GM18519 (cell line): ENCODE data around the gene REM2.
"Not testable (repeated sequence)": the region's sequence is repeated elsewhere in the genome, so short reads cannot be mapped to it uniquely, and the experiment has no call there.

ENCODE experiments used
- ATAC-seq: cut with Tn5 transposase; IDR thresholded peaks from one replicate; pipeline ENCODE4 v1.9.1; 2021; ENCODE audit warnings: mild to moderate bottlenecking, moderate library complexity; ENCODE audit not compliant: unreplicated experiment, low FRiP score

The REM2 gene

DNA sequence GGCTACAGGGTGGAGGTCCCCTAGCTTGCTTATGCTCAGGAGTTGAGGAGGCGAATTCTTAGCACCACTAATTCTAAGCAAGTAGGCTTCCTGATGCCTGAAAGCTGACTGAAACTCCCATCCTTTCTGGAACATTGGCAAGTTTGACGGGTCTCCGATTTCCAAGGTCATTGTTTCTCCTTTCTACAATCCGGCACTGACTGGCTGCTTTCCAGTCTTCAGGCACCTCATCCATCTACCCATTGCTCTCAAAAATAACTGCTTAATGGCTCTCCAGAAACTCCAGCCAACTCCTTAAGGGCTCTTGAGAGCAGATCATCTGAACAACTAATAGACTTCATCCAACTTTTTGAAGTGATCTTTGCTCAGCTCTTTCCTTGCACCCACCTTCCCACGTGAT is 13.3 kb downstream of the REM2 start:
- ATAC-seq = no peak

DNA sequence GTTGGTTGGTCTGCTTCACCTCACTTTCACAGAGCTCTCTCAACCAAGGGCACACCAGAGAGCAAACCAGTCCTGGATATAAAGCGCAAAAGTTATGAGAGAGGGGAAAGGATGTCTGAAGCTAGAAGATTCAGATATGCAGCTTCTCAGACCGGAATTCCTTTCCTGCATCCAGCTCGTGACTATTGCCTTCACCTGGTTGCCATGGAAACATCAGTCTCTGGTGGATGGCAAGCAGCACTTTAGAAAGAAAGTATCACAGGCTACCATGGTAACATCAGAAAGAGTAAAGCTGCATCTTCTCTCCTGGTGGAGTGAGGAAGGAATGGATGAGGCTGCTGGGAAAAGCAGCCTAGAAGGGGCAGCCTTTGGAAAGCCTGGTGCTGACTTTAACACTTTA is 13.7 kb downstream of the REM2 start:
- ATAC-seq = no peak

DNA sequence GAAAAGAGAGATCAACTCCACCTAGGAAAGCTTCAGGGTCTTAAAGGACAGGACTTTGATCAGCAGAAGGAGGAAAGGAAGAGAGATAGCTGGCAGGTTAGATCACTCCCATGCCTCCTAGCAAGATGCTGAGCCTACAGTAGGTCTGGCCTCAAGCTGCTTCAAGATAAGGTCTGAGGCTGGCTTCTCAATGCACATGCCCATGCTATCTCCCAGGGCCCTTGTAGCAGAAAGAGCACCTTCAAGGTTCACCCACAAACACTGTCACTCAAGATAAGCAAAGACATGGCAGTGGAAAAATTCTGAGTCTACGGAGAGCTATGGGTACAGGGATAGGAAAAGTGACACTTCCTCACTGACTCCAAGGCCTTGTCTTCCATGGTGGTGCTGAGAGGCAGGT is 14.3 kb downstream of the REM2 start:
- ATAC-seq = no peak

DNA sequence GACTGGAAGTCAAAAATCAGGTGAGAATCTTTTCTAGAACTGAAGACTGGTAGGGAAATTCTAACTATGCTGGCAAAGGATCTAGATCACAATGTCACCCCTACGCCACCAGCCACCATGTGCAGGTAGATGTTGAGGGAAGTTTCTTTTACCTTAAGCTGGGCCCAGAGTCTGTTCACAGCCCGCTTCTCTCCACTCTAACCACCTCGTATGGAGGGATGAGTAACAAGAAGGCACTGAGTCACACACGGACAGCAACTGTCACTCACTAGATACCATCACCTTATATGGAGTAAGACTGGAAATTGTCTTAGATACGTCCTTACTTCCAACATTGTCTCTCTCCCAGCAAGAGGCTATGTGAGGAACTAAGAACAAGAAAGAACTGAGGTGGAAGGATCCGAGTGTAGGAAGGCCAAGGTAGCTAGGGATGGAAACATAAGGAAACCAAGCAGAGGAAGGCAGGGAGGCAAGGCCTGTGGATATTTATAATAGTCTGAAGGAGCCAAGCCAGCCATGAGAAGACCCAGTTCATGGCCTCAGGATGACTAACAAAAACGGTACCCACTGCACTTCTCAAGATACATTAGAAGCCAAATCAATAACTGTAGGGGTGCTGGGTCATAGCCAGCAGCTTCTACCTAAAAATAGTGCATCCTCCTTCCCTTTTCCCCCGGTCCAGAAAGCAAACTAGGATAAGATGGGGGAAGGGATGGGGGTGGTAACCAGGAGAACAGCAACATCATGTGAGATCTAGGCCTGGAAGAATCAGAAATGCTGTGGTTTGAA is 15.5 kb downstream of the REM2 start:
- no peak for ATAC-seq

DNA sequence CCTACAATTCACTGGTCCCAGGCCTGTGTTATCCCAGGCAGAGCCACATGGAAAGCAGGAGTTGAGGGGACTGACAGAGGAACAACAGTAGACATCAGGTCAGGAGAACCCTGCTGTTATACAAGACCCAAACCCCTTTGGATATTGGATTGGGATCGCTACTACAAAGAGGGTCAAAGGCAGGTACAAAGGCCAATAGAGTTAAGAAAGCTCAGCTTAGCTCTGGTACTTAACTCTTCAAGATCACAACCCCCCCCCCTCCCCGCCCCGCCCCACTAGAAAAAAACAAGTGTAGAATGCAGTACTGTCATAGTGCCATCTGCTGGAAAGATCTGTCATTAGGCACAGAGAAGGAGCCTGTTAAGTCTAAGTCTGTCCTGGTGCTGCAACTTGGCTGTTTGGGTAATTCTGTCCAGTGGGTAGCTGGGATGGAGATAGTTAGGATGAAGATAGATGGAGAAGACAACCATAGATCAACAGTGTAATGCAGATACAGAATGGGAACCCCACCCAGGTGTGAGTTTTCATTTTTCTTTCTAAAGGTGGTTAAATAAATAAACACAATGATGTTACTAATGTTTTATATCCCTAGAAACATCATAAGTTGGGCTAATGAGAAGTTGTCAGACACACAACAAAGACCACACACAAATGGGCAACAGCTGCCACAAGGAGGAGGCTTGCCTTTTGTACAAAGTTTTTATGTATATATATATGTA is 17.2 kb downstream of the REM2 start:
- no peak for ATAC-seq

DNA sequence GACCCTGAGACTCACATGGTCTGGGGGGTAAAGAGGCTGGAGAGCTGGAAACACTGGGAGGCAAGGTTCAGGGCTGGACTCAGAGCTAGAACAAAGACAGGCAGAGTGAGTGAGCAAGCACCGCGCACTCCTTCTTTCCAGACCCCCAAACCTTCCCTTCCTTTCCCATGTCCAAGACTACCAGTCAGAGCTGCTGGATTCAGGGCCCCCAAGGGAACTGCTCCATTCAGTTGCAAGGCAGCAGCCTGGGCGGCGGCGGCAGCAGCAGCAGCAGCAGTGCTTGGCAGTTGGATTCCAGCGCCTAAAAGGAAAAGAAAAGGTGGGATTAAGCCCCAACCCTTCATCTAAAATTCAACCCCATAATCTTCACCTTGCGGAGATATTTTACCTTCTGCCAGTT is 18.8 kb downstream of the REM2 start:
- ATAC-seq = no peak

DNA sequence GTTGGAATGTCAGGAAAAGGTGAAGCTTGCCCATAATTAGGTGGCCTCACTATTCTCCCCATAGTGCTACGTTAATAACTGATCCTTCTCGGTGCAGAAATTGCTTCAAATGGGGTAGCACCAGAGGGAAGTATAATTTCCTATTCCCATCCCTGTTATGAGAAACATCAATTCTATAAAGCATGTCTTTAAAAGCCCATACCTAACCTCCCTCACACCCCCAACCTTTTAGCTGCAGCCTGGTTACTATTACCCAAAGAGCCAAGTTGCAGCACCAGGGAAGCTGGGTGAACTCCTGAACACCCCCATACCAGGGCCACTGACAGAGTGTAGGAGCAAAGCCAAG is 20.7 kb downstream of the REM2 start:
- no peak for ATAC-seq

DNA sequence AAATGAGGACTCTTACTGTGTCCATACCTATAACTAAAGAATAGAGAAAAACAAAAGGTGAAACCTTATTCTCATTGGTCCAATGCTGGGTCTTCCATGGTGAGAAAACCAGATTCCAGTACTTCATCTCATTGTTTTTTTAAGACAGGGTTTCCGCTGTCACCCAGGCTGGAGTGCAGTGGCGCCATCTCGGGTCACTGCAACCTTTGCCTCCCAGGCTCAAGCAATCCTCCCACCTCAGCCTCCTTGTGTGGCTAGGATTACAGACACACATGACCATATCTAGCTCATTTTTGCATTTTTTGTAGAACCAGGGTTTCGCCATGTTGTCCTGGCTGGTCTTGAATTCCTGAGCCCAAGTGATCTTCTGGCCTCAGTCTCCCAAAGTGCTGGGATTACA is 22.6 kb downstream of the REM2 start:
- no peak for ATAC-seq

DNA sequence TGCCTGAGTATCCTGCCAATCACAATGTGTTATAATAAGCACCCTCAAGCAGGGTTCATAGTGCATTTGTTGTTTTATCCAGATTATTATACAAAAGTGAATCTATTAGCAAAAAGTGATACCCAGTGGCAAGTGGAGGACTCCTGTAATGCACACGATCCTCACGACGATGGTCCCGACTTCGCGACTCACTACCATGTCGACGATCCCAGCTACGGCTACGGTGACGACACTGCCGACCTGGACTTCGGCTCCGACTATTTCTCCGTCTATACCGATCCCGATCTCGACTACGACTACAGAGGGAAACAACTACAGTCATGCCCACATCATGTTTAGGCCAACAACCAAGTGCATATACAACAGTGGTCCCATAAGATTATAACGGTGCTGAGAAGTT is 23.1 kb downstream of the REM2 start:
- no peak for ATAC-seq

DNA sequence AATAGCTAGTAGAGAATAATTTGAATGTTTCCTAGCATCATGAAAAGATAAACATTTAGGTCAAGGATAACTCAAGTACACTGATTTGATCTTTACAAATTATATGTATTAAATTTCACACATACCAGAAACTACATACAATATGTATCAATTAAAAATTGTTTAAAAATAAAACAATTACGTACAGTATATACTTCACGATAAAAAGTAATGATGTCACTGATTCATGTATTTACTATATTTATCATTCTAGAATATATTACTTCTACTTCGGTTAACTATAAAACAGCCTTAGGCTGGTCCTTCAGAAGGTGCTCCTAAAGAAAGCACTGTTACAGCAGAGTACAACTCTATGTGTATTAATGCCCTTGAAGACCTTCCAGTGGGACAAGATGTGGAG is 24.4 kb downstream of the REM2 start:
- ATAC-seq = no peak

DNA sequence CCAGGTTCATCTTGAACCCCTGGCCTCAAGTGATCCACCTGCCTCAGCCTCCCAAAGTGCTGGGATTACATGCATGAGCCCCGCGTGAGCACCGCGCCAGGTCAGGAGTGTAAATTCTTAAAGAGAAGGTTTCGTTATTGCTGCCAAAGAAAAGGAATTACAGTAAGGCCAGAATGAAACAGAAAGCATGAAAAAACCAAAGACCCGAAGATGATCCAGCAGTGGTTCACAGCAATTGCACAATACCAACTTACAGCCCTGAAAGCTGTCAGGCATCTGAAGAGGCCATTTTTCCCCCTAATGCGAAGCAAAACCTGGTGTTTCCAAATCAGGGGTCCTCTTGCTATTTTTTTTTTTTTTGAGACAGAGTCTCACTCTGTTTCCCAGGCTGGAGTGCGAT is 25.6 kb downstream of the REM2 start:
- ATAC-seq = no peak

DNA sequence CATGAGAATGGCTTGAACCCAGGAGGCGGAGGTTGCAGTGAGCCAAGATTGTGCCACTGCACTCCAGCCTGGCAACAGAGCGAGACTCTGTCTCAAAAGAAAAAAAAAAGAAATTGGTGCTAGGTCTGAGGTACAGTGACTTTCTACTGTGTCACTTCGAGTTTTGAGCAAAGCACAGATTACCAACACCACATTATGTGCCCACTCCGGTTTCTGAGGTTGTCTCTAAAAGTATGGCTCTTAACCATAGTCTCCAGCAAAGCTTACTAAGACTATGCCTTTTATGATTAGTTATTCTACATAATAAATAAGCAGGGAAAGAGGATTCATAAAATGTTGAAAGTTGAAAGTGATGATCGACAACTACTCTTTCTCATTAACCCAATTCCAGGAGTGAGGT is 27.9 kb downstream of the REM2 start:
- no peak for ATAC-seq

DNA sequence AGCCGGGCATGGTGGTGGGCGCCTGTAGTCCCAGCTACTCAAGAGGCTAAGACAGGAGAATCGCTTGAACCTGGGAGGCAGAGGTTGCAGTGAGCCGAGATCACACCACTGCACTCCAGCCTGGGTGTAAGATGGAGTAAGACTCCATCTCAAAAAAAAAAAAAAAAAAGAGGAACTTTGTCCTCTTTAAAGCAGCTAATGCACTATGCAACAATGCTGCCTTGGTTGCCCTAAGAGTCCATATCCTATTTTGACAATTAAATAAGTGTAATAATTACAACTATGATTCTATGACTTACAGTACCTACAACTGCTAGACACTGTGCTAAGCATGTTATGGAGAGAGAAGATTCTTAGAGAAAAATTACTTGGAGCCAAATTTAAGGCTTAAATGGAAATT is 31.8 kb downstream of the REM2 start:
- ATAC-seq = not testable (repeated sequence)

DNA sequence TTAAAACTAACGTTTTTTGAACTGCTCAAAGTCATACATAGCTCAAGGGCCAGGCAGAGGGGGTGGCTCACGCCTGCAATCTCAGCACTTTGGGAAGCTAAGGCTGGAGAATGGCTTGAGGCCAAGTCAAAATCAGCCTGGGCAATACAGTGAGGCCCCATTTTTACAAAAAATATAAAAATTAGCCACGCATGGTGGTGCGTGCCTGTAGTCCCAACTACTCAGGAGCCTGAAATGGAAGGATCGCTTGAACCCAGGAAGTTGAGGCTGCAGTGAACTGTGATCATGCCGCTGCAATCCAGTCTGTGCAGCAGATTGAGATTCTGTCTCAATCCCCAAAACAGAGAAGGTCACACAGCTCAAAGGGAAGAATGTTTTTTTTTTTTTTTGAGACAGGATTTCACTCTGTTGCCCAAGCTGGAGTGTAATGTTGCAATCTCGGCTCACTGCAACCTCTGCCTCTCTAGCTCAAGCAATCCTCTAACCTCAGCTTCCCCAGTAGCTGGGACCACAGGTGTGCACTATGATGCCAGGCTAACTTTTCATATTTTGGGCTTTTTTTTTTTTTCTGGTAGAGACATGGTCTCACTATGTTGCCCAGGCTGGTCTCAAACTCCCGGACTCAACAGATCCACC is 33.0 kb downstream of the REM2 start:
- no peak for ATAC-seq

DNA sequence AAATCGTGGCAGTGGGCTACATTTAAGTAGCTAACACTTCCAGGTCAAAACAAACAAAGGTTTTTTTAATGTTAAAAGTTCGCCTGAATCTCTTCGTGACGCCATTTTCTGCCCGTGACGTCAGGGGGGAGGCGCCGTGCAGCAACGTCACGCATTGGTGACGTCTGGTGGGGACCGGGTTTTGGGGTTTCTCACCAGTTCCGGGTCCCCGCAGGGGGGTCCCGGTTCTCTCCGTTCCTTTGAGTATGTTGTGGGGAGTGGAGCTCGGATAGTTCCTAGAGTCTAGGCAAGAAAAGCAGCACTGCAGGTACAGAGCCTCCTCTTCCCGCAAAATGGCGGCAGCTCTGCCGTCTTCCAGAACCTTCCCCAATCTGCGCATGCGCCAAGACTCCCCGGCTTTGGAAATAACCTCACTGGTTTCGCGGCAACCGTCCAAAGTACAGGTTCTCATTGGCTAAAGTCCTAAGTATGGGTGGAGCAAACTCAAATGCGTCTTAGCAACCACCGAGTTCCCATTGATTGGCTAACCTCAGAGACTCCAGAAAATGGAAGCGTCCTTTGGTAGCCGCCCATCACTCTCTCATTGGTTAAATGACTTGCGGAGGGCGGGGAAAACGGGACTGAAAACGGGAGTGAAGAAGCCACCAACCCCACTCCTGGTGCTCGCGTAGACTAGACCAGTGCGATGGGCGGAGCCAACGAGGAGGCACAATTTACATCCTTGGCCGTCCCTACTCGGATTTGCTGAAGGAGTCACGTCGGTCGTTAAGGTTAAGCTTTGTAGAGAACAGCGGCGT is 36.0 kb downstream of the REM2 start, which contains the start of gene RBM23:
RBM23 (minus strand) TSS at position 346 of the 797 bp plus-strand sequence.
- peak; percentile 81 for ATAC-seq

DNA sequence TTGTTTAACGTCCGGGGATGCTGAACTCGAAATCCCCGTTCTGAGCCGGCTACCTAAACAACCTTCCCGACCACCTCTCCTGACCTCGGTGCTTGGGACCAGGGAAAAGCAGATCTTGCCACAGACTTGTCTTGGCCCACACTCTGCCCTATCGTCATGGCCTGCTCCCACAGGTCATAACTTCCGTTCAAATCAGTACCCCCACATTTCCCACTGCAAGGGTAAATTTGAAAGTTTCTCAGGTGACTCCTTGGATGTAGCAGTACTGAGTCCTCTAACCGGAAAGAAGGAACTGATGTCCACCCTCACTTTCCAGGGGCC is 36.5 kb downstream of the REM2 start:
- no peak for ATAC-seq

DNA sequence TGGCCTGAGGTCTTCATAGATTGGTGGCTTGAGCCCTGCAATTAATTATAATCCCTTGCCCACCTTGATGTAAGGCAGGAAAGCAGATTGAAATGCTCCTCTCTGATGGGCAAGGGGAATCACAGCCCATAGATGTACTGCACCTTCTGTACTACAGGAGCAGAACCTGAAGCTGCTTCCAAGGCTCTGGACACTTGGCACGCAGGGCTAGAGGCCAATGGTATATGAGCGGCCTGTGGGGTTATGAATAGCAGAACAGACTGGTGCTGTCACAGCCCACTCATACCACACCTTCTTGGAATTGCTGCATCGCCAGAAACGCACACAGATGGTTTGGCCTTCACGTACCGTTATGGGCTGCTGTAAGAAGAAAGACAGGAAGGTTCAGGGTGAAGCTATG is 37.7 kb downstream of the REM2 start:
- ATAC-seq = no peak

DNA sequence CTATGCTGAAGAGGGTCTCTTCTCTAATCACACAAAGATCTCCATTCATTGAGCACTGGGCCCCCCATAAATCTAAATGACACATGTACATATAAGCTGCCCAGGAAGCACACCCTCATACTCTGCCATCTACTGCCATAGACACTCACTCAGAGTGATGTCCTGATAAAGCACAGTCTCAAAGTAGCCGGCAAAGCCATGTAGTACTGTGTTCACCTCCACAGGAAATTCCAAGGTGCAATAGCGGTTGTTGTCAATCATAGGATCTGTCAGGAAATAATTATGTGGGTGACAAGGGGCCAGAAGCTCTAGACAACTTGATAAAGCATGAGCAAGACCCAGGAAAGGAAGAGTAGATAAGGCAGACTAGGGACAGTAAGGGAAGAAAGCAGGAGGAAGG is 39.3 kb downstream of the REM2 start:
- ATAC-seq = no peak

DNA sequence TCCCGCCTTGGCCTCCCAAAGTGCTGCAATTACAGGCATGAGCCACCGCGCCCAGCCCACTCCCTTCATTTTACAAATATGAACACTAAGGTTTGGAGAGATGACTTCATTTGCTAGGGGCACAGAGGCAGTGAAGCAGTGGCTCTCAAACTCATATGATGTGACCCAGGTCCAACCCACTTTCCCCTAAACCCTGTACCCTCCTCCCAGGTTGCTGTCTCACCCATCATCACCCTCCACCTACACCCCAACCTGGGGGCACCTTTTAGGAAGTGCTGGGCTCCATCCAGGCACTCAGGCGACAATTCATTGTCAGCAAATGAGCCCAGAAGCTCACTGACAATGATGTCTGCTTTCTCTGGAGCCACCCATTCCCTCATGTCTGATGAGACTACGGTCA is 40.7 kb downstream of the REM2 start:
- no peak for ATAC-seq

DNA sequence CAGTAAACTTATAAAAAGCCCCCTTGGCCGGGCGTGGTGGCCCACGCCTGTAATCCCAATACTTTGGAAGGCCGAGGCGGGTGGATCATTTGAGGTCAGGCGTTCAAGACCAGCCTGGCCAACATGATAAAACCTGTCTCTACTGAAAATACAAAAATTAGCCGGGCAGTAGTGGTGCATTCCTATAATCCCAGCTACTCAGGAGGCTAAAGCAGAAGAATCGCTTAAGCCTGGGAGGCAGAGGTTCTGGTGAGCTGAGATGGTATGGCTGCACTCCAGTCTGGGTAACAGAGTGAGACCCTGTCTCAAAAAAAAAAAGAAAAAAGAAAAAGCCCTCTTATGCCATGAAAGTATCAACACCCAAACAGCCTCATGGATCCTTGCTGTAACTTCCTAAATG is 42.5 kb downstream of the REM2 start:
- ATAC-seq = no peak

DNA sequence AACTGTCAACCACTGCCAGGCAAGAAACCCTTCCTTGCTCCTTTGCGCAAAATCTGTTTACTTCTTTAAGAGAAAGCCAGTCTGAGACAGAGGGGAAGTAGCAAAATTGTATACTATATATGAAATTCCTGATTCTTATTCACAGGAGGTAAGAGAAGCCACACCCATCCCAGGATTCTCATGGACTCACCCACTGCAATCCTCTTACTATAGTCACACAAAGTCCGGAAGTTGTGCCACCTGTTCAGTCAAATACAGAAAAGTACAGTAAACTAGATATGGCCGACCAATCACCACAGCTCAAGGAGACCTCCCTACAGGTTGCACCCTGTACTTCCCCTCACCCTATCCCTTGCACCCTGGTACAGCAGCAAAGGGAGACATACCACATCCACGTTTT is 43.3 kb downstream of the REM2 start:
- no peak for ATAC-seq
